Upper lobe of right lung (tissue), 1 donor: ENCODE measurements around the gene PIAS1. TPM values are rescaled to one million over a fixed set of nuclear protein-coding genes. Genes with fewer than 3 reads are reported as not detected.
A peak's percentile ranks its signal among the peaks of the same experiment; 100 is the strongest.

ENCODE experiments used
- ATAC-seq: fragments of 200-7000 bp; cut with Tn5 transposase; one replicate; pipeline ENCODE4 v1.9.1; 2020; ENCODE audit warnings: mild to moderate bottlenecking, moderate library complexity
- DNase-seq: peaks from one replicate; pipeline ENCODE4 v3.0.0-alpha.2; 2020
- H3K27ac ChIP-seq: fragments of 200-600 bp; one replicate; pipeline ENCODE4 v1.8.0; 2022
- H3K27me3 ChIP-seq: fragments of 200-600 bp; one replicate; pipeline ENCODE4 v1.8.0; 2022; ENCODE audit warnings: mild to moderate bottlenecking
- H3K36me3 ChIP-seq: fragments of 200-600 bp; one replicate; pipeline ENCODE4 v1.8.0; 2022
- H3K4me1 ChIP-seq: fragments of 200-600 bp; one replicate; pipeline ENCODE4 v1.8.0; 2022
- H3K4me3 ChIP-seq: fragments of 200-600 bp; one replicate; pipeline ENCODE4 v1.8.0; 2022; ENCODE audit warnings: mild to moderate bottlenecking
- H3K9me3 ChIP-seq: fragments of 200-600 bp; one replicate; pipeline ENCODE4 v1.8.0; 2022
- CTCF ChIP-seq: fragments of 200-600 bp; IDR thresholded peaks from one replicate; pipeline ENCODE4 v1.8.0; 2022; ENCODE audit warnings: antibody characterized with exemption
- intact Hi-C: fragments of 100-400 bp; cut with DNase I; formaldehyde crosslinking; loops from one replicate; pipeline ENCODE4 v1.11.0; 2022
- total RNA-seq: library from RNA; stranded (reverse); fragmentation: NEBNext Ultra II Directional; extraction: Animal tissue kit (Norgen Biotek cat#: 25700); gene quantifications from one replicate; pipeline ENCODE4 v1.2.1, GENCODE V29; 2021
- donor health status: DM: no; HTN: yes; CAD: no; lungs with severe emphysema.

Gene PIAS1
- total RNA-seq, 1 donor from 2014 or later: 62.0 TPM

- DNase-seq: no peak
- intact Hi-C loops: no loop called here
- no peaks in the 10 kb centered on the region for H3K36me3 ChIP-seq
- H3K9me3 ChIP-seq: no peaks in the 10 kb centered on the region
- no peak overlapping the region for H3K4me3 ChIP-seq
- no peak overlapping the region for H3K27ac ChIP-seq
- ATAC-seq: no peak
- no peaks in the 10 kb centered on the region for H3K4me1 ChIP-seq
- H3K27me3 ChIP-seq: no peaks in the 10 kb centered on the region
- TF ChIP-seq CTCF: no peak
Measured at GRCh38 chr15:68029959-68030358, 24.2 kb upstream of the PIAS1 start.

- intact Hi-C loops: no loop called here
- Histone ChIP-seq H3K4me3 (no peak overlapping the region), H3K4me1 (no peaks in the 10 kb centered on the region), H3K9me3 (no peaks in the 10 kb centered on the region), H3K36me3 (no peaks in the 10 kb centered on the region), H3K27ac (no peak overlapping the region), H3K27me3 (no peaks in the 10 kb centered on the region)
- ATAC-seq: peak; percentile 79
- no peak for DNase-seq
- no peak for TF ChIP-seq CTCF
Measured at GRCh38 chr15:68031404-68031803, 22.7 kb upstream of the PIAS1 start.

GRCh38 chr15:68032672-68033071, 21.4 kb upstream of the PIAS1 start:
- H3K36me3 ChIP-seq: no peaks in the 10 kb centered on the region
- intact Hi-C loops: no loop called here
- no peak for TF ChIP-seq CTCF
- no peaks in the 10 kb centered on the region for H3K4me1 ChIP-seq
- no peak overlapping the region for H3K4me3 ChIP-seq
- ATAC-seq (peak; percentile 62), DNase-seq (no peak)
- no peaks in the 10 kb centered on the region for H3K9me3 ChIP-seq
- H3K27me3 ChIP-seq: no peaks in the 10 kb centered on the region
- H3K27ac ChIP-seq: no peak overlapping the region

GRCh38 chr15:68034081-68034480, 20.0 kb upstream of the PIAS1 start:
- H3K36me3 ChIP-seq: no peaks in the 10 kb centered on the region
- no peaks in the 10 kb centered on the region for H3K4me1 ChIP-seq
- no peak overlapping the region for H3K4me3 ChIP-seq
- DNase-seq (no peak), ATAC-seq (no peak)
- no peaks in the 10 kb centered on the region for H3K27me3 ChIP-seq
- no peaks in the 10 kb centered on the region for H3K9me3 ChIP-seq
- no peak for TF ChIP-seq CTCF
- intact Hi-C loops: no loop called here
- H3K27ac ChIP-seq: no peak overlapping the region

GRCh38 chr15:68034719-68035293, 19.3 kb upstream of the PIAS1 start:
- ATAC-seq (no peak), DNase-seq (no peak)
- no peaks in the 10 kb centered on the region for H3K36me3 ChIP-seq
- H3K9me3 ChIP-seq: no peaks in the 10 kb centered on the region
- H3K27me3 ChIP-seq: no peaks in the 10 kb centered on the region
- no peaks in the 10 kb centered on the region for H3K4me1 ChIP-seq
- no peak overlapping the region for H3K27ac ChIP-seq
- intact Hi-C loops: no loop called here
- no peak overlapping the region for H3K4me3 ChIP-seq
- no peak for TF ChIP-seq CTCF

GRCh38 chr15:68038246-68038645, 15.9 kb upstream of the PIAS1 start:
- ATAC-seq (no peak), DNase-seq (no peak)
- Histone ChIP-seq H3K4me3 (no peak overlapping the region), H3K36me3 (no peaks in the 10 kb centered on the region), H3K27ac (no peak overlapping the region), H3K27me3 (no peaks in the 10 kb centered on the region), H3K4me1 (no peaks in the 10 kb centered on the region), H3K9me3 (no peaks in the 10 kb centered on the region)
- TF ChIP-seq CTCF: no peak
- intact Hi-C loops: no loop called here
